Activated CD8-positive, alpha-beta memory T cell treated with anti-CD3 and anti-CD28 coated beads for 36 hours (primary cell): Measurements from ENCODE around the gene SLC22A7. TPM values are rescaled to one million over a fixed set of nuclear protein-coding genes. Genes with fewer than 3 reads are reported as not detected.

Experiments used
- CTCF ChIA-PET: fragments of 350-600 bp; sonication (Branson Sonifier 250); formaldehyde crosslinking; loops from one replicate; lab custom pipeline; 2021; ENCODE audit warnings: antibody characterized with exemption; lab: Charles Lee
- POLR2A ChIA-PET: fragments of 350-600 bp; sonication (Branson Sonifier 250); formaldehyde crosslinking; loops from one replicate; lab custom pipeline; 2021; ENCODE audit warnings: antibody characterized with exemption; lab: Charles Lee
- total RNA-seq, 2 experiments: library from RNA; stranded (reverse); gene quantifications; one replicate each; pipeline ENCODE4 v1.2.3, GENCODE V29; 2021

Gene SLC22A7
- total RNA-seq, 2 experiments from 2014 or later: not detected

DNA sequence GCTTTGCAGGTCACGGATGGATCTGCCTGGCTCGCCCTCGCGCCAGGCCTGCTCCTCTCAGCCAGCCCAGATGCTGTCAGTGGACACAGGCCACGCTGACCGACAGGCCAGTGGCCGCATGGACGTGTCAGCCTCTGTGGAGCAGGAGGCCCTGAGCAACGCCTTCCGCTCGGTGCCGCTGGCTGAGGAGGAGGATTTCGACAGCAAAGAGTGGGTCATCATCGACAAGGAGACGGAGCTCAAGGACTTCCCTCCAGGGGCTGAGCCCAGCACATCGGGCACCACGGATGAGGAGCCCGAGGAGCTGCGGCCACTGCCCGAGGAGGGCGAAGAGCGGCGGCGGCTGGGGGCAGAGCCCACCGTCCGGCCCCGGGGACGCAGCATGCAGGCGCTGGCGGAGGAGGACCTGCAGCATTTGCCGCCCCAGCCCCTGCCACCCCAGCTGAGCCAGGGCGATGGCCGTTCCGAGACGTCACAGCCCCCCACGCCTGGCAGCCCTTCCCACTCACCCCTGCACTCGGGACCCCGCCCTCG lies 35.2 kb upstream of the SLC22A7 start:
- ChIA-PET POLR2A (no interaction called here), CTCF (interaction anchor here (0.6 to 1.9 kb wide), 7 partner anchors 14 to 254 kb away, joined by 3 to 5 read pairs (median 3); partner anchors contain the start of genes DNPH1, POLR1C and YIPF3)

DNA sequence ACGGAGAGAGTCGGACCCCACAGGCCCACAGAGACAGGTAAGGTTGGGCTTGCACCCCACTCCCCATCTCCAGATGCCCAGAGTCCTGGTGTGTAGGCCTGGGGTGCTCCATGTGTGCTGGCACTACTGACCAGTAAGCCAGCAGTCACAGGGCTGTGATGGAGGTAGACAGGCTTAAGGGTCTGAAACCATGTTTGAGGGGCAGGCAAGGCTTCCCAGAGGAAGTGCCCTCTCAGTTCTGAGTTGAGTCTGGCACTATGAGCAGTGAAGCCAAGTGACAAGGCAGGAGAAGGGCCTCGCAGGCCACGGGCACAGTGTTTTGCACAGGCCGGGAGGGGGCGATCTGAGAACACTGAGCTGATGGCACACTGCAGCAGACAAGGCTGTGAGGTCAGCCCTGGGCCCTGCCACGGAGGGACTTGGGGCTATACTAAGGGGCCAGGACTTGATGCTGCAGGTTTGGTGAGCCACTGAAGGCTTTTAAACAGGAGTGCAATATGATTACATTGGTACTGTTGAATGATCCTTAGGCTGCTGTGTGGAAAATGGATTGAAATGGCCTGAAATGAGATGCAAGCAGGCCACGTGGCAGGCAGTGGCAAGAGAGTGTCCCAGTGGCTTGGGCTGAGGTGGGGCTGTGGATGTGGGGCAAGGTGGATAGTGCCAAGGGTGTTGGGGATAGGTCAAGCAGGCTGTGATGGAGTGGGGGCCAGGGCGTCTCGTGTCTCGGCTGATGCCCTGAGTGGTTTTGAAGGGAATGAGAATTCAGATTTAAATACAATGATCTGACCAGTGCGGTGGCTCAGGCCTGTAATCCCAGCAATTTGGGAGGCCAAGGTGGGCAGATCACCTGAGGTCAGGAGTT lies 34.5 kb upstream of the SLC22A7 start:
- CTCF ChIA-PET: interaction anchor here (0.5 to 1.7 kb wide), 8 partner anchors 10 to 777 kb away, joined by 3 to 6 read pairs (median 4); partner anchors contain the start of gene DNPH1
- POLR2A ChIA-PET: interaction anchor here (1.1 kb wide), 1 partner anchor 226 kb away, joined by 3 read pairs; no protein-coding TSS in a partner anchor

DNA sequence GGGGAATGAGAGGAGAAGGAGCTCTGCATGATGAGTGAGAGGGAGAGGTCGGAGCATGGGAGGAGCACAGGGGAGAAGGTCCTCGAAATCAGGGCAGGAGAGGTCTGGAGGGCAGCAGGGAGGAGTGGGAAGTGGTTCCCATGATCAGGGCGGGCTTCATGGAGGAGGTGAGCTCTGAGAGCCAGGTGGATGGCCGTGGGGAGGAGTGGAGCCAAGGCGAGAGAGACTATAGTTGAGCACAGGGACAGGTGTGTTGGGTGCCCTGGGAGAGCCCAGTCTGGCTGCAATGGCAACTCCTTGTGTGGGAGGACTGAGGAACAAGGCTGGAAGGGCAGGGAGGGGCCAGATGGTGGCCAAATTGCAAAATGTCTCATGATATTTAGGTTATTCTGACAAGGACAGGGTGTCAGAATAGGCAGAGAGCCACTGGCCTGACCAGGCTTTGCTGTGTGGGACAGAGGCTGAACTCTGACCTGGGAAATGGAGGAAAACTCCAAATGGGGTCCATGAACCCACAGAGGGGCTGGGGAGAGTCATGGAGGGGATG lies 33.4 kb upstream of the SLC22A7 start:
- ChIA-PET POLR2A (interaction anchor here (1.1 kb wide), 1 partner anchor 225 kb away, joined by 3 read pairs; no protein-coding TSS in a partner anchor), CTCF (interaction anchor here (0.7 to 1.7 kb wide), 2 partner anchors 242 to 779 kb away, joined by 4 to 5 read pairs; no protein-coding TSS in a partner anchor)

DNA sequence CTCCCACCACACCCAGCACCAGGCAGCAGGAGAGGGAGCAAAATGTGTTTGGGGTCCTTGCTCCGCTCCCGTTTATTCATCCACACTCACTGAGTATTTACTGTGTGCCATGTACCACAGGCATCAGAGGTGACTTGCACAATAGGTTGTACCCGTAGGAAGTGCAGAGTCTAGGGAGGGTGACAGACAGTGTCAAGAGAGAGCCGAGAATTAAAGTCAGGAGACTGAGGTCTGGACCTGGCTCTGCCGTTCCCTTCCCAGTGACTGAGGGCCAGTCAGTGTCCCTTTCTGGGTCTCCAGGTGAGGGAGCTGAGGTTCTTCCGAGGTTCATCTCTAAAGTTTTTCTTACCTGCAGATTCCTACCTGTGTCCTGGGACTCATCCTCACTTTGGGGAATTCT lies 32.5 kb upstream of the SLC22A7 start:
- ChIA-PET POLR2A (no interaction called here), CTCF (no interaction called here)

DNA sequence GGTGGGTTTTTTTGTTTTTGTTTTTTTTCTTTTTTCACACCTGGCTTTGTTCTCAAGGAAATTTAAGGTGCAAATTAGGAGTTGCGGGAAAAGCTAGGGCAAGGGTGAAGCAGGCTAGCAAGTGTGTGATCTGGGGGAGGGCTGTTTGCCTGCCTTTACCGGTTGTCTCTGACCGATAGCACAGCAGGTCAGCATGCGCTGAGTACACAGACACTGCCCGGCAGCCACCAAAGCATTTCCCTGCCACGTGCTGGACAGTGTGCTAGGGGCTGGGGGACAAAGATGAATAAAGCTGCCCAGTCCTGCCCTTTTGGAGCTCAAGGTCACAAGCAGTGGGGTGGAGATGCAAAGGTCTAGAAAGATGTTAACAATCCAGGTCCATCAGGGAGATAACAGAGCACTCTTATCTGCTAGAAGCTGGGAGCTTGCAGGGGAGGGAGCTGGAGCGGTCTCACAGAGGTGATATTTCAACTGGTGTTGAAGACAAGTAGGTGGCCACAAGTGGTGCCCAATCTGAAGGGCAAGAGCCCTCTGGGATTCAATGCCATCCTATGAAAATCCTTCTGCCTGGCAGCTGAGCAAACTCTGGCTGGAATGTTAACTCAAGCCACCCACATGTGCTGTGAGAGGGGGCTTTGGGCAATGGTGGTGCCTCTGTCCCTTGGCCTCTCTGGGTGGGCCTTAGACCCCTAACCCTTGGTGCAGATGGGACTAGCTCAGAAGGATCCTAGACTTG lies 30.3 kb upstream of the SLC22A7 start:
- CTCF ChIA-PET: interaction anchor here (0.7 kb wide), 1 partner anchor 39 kb away, joined by 3 read pairs; the partner anchor contains the start of gene DNPH1
- POLR2A ChIA-PET: no interaction called here

DNA sequence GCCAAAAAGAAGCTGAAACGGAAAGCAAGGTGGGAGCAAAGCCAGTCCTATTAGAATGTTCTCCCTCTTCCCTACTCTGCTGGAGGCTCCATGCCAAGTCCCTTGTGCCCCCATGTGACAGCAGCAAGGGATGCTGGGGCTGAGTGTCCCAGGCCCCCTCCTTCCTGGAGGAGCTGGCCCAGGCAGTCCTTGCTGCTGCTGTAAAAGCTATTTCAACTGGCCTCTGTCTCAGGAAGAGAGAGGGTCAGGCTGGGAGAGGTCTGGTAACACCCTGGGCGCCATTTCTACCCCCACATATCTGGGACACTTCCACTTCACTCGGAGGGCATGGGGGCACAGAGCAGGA lies 29.7 kb upstream of the SLC22A7 start:
- CTCF ChIA-PET: interaction anchor here (0.7 kb wide), 1 partner anchor 39 kb away, joined by 3 read pairs; the partner anchor contains the start of gene DNPH1
- POLR2A ChIA-PET: no interaction called here

DNA sequence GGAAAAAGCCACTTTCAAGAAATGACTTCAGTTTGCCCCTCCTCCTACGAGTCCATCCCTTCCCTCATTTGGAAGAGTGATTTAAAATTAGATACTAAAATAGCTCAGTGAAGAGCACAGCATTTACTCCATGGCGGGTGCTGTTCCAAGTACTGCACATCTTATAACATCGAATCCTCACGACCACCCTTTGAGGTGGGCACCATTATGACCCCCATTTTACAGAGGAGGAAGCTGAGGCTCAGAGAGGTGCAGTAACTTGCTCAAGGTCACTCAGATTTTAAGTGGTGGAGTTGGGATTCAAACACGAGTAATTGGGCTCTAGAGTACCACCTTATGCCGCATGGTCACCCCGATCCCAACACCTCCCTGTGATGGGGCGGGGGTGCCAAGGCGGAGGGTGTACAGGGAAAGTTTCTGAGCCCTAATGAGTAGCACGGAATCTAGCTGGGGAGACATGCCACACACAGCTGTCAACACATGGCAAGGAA lies 29.2 kb upstream of the SLC22A7 start:
- ChIA-PET POLR2A (no interaction called here), CTCF (interaction anchor here (0.5 kb wide), 1 partner anchor 598 kb away, joined by 5 read pairs; no protein-coding TSS in a partner anchor)

DNA sequence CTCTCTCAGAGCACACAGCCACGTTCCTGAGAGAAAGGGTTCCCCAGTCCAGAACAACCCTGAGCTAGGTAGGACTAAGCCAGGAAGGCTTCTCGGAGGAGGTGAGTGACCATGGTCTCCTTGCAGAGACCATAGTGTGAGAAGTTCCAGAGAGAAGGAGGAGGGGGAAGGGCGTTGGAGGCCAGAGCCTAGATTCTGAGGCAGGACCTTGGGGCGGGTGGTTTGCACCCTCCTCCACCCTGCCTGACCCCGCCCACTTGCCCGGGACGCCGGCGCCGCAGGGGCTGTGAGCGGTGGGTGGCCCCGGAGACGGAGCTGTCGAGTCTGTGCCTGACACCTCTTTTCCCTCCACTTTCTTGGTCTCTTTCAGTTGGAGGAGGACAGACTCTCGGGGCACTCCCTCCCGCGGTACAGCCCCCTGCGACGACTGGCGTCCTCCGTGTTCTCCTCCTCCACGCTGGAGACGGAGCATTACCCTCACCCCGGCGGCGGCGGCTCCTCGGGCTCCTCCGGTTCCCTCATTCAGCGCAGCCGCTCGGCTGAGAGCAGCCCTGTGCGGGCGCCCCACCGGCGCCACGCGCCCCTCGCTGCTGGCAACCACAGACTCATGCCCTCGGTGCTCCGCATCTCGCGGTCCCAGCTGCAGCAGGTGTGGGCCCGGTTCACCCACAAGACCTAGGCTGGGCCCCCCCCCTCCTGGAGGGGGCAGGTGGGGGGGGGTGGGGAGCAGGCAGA lies 28.6 kb upstream of the SLC22A7 start:
- CTCF ChIA-PET: interaction anchor here (0.5 kb wide), 1 partner anchor 598 kb away, joined by 5 read pairs; no protein-coding TSS in a partner anchor
- POLR2A ChIA-PET: no interaction called here

DNA sequence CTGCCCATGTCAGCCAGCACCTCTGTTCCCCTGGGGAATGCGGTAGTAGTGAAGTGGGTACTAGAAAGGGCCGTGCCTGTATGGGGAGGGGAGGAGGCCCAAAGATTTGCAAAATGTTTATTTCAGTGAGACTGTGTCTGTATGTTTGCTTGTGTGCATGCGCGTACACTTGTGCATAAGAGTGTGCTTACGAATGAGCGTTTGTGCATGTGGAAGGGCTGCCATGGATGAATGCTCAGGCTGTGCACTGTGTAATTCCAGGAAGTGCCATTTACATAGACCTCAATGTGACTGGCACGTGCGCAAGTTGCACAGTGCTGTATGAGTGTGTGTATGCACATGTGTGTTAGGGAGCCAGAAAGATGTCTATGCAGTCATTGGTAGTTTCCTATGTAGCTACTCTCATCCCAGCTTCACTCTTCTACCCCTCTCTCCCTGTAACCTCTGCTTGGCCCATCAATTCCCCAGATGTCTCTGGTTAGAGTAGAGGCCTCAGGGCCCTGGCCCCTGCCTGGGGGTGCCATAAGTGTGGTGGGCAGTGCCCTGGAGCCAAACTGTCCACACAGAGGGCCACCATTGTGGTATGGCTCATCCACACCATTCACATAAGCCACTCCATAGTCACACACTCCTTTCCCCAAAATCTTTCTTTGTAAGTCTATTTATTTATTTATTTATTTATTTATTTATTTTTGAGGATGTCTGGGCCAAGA lies 26.8 kb upstream of the SLC22A7 start:
- POLR2A ChIA-PET: no interaction called here
- CTCF ChIA-PET: interaction anchor here (0.6 kb wide), 1 partner anchor 33 kb away, joined by 3 read pairs; no protein-coding TSS in a partner anchor

DNA sequence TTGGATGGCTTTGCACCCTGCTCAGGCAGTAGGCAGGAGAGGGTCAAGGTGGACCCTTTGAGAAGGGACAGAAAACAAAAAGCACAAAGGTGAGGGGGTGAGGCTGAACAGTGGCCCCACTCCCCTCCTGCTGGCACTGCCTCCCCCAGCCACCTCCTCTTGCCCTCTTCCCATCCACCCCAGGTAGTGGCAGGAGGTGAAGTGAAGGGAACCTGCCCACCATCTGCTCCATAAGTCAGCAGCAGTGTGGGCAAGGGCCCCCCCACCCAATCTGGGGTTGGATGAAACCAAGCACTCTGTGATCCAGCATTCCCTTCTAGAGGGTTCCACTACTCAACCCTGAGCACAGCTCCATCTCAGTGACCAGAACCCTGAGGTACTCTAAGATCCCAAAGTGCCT lies 26.1 kb upstream of the SLC22A7 start:
- ChIA-PET CTCF (interaction anchor here (0.6 kb wide), 1 partner anchor 34 kb away, joined by 3 read pairs; no protein-coding TSS in a partner anchor), POLR2A (no interaction called here)

DNA sequence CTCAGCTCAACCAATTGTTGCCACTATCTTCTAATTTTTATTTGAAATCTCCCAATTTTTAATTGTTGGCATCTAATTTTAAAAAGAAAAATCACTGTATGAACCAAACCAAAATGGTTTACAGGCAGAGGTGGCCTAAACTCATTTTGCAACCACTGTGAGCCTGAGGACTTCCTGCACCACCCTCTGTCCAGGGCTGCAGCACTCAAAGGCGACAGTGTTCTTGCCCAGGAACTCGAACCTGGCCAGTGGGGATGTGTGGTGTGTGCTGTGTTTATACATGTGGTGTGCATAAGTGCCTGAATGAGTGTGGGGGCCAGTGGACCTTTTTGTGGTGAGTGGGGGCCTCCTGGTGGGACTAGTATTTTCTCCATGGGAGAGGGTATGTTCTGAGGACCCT lies 24.4 kb upstream of the SLC22A7 start:
- ChIA-PET CTCF (no interaction called here), POLR2A (no interaction called here)

DNA sequence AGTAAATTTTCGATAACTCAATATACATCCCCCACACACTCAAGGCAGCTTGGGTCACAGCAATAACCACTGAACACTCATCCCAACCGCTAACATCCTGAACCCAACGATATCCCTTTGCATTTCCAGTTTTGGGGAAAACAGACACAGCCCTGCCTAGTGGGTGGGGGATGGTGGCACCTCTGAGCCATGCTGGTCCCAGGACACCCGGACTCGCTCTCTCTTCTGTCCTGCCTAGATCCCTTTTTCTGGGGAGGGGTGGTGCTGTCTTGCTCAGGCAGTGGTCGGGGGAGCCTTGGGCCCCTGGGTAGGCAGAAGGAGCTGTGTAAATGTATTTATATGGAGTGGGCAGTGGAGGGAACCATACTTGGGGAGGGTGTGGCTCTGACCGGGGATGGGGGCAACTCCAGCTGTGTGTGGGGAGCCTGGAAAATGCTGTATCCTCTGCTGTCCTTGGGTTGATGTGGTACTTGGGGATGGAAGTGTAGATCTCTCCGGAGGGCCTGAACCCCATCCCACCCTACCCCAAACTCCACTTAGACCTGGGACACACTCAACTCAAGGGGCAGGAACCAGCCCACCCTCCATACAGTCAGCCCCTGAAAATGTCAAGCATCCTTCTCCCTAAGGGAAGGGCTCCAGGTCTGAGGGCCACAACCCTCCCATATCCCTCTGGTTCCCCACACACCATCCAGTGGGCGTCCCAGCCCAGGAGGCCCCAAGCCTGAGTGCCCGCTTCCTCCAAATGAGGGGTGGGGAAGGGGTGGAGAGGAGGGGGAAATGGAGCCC lies 23.7 kb upstream of the SLC22A7 start:
- POLR2A ChIA-PET: no interaction called here
- CTCF ChIA-PET: no interaction called here

DNA sequence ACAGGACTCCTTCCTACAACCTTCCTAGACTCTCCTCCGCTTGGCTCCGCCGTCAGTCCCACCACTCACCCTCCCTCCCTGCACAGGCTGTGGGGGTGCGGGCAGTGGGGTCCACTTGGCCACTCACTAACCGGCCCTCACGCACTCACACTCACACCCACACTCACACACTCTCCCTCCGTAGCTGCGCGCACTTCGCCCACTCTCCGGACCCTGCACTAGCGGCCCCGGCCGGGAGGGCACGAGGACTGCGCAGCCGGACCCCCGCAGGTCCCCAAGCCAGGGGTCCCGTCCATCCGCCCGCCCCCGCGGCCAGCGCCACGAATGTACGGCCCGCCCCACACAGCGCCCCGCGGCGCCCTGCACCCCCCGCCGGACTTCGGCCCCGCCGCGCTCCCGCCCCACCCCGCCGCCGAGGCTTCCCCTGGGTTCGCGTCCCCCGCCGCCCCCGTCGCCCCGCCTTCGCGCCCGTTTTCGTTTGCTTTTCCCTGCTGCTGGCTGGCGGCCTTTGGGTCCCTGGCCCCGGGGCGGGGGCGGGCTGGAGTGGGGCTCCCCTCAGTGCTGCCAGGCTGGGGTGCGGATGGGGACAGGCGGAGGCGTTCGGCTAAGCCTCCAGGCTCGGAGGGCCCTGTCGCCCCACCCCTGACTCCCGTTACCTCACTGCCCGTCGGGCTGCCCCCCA lies 23.0 kb upstream of the SLC22A7 start:
- CTCF ChIA-PET: no interaction called here

DNA sequence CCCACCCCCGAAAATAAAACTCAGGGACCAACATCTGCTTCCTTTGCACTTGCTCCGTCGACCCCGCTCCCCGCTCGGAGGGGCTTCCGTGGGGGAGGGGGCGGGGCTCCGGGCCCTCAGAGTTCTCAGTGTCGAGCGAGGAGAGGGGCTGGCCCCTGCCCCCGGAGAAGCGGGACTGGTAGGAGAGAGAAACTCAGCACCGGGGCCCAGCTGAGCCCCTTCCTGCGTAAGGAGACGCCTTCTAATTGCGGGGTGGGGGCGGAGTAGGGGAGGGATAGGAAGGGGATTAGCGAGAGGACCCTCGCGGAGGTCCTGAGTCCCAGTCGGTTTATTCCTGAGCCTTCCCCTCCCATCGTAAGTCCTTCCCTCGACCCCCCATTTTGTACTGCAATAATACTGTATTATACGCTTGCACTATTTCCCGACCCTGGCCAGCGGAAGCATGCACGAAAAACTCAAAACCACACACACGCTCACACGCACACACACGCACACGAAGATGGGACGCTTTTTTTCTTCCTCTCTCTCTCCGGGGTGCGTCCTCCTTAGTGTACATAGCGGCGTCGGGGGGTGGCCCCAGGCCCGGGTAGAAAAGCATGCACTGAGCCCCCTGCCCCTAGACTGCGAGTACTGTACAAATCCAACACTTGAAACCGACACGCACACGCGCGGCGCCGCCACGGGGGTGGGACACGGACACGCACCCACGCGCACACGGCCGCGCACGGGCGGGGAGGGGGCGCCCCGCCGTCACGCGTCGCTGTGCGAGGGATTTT lies 22.1 kb upstream of the SLC22A7 start:
- POLR2A ChIA-PET: interaction anchor here (0.6 kb wide), 1 partner anchor 20 kb away, joined by 3 read pairs; no protein-coding TSS in a partner anchor

More for the DNA sequence above, 23.0 kb upstream of the SLC22A7 start:
- POLR2A ChIA-PET: interaction anchor here (0.6 kb wide), 1 partner anchor 21 kb away, joined by 3 read pairs; no protein-coding TSS in a partner anchor

DNA sequence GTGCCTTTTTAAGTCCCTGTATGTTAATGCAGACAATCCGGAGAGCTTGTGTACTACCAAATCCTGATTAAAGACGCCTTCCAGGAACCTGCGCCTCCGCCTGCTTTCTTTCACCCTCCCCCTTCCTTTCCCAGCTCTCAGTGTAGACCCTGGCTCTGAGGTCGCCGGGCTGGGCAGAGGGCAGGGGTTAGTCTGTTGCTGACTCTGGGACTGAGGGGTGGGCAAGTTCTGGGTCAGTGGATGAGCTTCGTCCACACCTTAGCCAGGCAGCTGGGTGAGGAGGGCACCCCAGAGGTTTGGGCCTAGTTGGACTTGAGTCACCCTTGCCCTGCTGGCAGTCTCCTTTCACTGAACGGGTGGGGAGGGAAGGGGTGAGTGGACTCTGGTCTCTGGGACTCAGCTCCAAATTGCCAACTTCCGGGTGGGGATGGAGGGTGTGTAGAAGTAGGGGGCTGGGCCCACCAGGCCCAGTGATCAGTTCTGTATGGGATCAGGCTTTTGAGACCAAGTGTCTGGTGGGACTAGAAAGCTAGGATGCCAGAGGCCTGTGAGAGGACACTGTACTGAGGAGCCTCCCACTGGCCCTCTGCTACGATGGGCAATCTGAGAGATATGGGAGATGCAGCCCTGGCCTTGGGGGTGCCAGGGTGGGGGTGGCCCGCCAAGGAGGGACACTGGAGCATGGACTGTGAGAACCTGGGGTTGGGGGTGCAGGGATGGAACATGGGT lies 21.3 kb upstream of the SLC22A7 start:
- POLR2A ChIA-PET: no interaction called here
- CTCF ChIA-PET: interaction anchor here (1.1 kb wide), 1 partner anchor 13 kb away, joined by 3 read pairs; no protein-coding TSS in a partner anchor

More for the DNA sequence above, 22.1 kb upstream of the SLC22A7 start:
- CTCF ChIA-PET: no interaction called here
